DMS53 treated with DMSO at 0.1 percent for 48 hours (cell line): ENCODE measurements around the gene SLC17A7.

Experiments used
- DNase-seq: peaks from one replicate; lab custom pipeline; 2025; ENCODE audit not compliant: unreplicated experiment; lab: John Stamatoyannopoulos, UW

The SLC17A7 gene

DNA sequence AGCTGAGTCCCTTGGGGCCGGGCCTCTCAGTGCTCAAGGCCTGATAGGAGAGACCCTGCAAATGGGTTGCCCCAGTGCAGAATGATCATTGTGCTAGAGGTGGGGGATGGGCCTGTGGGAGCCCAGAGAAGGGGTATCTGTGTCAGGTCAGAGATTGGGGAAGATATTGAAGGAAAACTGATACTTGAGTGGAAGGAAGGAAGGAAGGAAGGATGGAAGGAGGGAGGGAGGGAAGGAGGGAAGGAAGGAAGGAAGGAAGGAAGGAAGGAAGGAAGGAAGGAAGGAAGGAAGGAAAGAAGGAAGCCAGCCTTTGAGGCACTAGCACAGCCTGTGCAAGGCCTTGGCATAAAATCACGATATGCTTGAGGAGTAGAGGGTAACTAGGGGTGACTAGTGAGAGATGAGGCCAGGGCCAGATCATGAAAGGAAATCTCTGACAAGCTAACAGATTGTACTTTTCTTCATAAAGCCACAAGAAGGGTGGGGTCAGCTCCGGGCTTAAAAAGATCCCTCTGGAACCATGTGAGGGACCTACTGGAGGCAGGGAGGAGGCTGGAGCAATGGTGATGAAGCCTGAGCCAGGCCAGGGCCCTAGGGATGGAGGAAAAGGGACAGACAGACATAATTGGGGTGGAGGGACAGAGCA lies 29.5 kb downstream of the SLC17A7 start:
- DNase-seq: no peak

GRCh38 chr19:49409441-49410029 lies 31.8 kb downstream of the SLC17A7 start:
- no peak for DNase-seq

DNA sequence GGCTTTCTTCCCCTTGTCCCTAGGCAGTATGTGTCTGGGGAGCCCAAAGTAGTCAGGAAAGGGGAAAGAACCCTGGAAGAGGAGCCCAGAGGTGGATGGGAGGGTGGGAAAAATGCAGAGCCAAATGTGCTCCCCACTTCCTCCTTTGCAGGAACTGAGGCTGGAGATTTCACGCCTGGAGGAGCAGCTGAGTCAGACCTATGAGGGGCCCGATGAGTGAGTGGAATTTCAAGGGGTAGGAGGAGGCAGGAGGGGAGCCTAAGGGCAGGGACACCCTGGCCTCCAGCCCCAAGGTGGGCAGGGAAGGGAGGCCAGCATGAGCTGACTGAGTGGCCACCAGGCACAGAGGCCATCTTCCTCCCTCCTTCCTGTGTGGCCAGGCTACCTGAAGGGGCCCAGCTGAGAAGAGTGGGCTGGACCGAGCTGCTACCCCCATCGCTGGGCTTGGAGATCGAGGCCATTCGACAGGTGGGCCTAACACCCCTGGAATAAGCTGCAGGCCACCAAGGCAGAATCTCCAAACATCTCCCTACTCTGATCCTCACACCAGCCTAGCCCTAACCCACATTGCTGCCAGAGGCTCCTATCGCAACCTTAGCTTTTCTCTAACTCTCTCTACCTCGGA lies 32.4 kb downstream of the SLC17A7 start:
- no peak for DNase-seq

GRCh38 chr19:49407482-49408015 lies 33.8 kb downstream of the SLC17A7 start:
- no peak for DNase-seq

- DNase-seq: no peak
Observed at GRCh38 chr19:49407079-49407478, 34.2 kb downstream of the SLC17A7 start.

DNA sequence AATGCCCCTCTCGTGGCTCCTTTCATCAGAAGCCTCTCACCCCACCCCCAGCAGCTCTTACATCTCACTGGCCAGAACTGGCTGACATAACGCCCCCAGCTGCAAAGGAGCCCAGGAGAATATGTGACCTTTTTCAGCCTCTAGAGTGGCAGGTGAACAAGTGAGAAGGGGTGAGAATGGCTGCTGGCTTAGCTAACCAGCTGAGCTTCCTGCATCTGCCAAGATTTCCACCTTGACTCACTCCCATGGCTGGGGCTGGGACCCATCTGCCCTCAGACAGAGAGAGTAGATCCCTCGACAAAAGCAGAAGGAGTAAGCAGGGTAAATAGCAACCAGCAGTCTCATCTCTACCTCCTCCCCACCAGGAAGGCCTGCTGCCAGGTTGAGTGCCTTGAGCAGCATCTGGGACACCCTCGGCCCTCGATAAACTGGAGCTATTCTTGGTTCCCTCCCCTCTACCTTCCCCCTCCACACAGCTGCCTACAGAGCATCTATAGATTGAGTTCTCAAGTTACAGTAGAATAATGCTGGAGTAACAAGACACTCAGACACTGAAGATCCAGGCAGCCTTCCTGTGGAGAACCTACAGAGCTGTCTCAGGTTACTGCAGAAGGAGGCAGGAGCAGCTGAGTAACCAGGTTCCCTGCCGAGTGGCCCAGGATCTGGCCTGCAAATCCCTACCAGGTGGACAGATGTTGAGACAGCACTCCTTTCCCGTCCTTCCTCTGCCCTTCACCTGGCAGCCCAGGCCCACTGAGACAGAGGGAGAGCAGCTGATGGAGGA lies 37.7 kb downstream of the SLC17A7 start:
- peak; percentile 60 for DNase-seq

DNA sequence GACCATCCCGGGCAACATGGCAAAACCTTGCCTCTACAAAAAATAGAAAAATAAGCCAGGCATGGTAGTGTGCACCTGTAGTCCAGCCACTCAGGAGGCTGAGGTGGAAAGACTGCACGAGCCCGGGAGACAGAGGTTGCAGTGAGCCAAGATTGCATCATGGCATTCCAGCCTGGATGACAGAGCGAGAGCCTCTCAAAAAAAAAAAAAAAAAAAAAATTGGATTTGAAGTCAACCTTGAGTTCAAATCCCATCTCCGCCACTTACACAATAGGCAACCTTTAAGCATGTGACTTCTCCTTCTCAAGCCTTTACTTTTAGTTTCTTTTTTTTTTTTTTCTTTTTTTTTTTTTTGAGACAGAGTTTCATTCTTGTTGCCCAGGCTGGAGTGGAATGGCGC lies 41.3 kb downstream of the SLC17A7 start:
- DNase-seq: no peak

DNA sequence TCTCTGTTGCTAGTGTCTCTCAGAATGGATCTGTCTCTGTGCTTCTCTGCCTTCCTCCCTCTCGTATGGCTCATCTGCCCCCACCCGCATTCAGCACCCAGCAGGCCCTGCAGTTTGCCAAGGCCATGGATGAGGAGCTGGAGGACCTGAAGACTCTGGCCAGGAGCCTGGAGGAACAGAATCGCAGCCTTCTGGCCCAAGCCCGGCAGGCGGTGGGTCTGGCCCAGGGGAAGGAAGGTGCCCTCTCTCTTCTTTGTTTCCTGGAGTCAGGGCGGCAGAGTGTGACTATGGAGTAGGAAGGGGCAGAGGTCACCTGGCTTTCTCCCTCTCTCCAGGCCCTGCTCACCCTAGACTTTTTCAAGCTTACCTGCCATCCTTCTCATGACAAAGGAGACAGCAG lies 42.4 kb downstream of the SLC17A7 start:
- DNase-seq: no peak

DNA sequence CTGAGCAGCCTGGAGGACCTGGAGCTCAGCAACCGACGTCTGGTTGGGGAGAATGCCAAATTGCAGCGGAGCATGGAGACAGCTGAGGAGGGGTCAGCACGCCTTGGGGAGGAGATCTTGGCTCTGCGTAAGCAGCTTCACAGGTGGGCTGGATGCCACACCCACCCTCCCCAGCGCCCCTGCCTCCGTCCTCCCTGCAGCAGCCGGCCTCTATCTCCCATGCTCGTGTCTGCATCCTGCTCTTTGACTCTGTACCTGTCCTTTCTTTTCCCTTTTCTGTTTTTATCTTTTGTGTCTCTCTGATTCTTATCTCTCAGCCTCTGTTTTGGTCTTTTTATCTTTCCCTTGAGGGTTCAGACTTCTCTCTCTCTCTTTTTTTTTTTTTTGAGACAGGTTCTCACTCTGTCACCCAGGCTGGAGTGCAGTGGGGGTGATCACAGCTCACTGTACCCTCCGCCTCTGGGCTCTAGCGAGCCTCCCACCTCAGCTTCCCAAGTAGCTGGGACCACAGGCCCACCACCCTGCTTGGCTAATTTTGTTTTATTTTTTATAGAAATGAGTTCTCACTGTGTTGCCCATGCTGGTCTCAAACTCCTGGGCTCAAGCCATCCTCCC lies 43.2 kb downstream of the SLC17A7 start:
- DNase-seq: no peak

DNA sequence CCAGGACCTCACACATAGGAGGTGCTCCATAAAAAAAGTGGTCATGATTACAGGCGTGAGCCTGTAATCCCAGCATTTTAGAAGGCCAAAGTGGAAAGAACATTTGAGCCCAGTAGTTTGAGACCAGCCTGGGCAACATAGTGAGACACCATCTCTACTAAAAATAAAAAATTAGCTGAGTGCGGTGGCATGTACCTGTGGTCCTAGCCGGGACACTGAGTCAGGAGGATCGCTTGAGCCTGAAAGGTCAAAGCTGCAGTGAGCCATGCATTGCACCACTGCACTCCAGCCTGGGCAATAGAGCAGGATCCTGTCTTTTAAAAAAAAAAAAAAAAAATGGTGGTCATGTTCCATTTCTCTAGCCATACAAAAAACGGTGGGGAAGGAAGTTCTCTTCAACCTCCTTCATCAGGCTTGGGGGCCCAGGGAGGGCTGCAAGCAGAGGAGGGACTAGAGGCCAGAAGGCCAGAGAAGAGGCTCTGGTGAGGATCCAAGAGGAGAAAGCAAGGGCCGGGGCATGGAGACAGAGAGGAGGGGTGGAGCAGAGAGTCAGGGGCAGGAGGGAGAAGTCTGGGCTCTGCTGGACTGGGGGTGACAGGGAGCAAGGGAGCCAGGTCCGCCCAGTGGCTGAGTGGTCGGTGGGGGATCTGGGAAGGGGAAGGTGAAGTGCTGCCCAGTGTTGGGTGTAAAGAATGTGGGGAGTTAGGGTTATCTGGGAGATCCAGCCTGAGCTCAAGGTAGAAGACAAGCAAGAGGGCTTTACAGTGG lies 44.4 kb downstream of the SLC17A7 start:
- no peak for DNase-seq

DNA sequence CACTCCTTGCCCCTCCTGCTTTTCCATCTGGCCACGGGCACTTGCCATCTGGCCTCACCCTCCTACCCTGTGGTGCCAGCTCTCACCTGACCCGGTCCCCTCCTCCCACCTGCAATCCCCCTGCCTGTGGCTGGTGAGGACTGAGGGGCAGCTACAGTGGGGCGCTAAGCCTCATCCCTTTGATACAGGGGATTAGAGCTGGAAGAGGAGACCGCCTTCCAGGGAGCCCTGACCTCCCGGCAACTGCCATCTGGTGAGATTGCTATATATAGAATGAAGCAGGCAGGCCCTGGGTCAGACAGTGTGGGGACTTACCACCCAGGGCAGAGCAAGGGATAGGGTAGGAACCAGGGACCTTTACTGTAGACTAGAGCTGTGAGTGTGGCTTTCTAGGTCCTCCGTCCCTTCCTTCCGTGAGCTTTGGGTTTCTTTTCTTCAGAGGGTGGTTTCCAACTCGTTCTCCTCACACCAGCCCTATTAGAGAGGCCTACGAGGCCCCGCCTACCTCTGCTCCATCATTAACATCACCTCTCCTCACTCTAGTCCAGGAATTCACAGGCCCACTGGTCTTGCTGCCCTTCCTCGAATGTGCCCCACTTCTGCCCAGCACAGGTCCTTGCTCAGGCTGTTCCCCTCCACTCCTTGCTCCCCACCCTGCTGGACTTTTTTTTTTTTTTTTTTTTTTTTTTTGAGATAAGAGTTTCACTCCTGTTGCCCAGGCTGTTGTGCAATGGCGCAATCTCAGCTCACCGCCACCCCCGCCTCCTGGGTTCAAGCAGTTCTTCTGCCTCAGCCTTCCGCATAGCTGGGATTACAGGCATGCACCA lies 45.5 kb downstream of the SLC17A7 start:
- DNase-seq: no peak

- DNase-seq: no peak
Observed at GRCh38 chr19:49393881-49394280, 47.4 kb downstream of the SLC17A7 start.

GRCh38 chr19:49391581-49392399 lies 49.5 kb downstream of the SLC17A7 start:
- peak; percentile 62 for DNase-seq

GRCh38 chr19:49390929-49391359 lies 50.4 kb downstream of the SLC17A7 start:
- DNase-seq: no peak

- no peak for DNase-seq
Observed at GRCh38 chr19:49390131-49390928, 51.0 kb downstream of the SLC17A7 start.

- no peak for DNase-seq
Observed at GRCh38 chr19:49389406-49389805, 51.9 kb downstream of the SLC17A7 start.

DNA sequence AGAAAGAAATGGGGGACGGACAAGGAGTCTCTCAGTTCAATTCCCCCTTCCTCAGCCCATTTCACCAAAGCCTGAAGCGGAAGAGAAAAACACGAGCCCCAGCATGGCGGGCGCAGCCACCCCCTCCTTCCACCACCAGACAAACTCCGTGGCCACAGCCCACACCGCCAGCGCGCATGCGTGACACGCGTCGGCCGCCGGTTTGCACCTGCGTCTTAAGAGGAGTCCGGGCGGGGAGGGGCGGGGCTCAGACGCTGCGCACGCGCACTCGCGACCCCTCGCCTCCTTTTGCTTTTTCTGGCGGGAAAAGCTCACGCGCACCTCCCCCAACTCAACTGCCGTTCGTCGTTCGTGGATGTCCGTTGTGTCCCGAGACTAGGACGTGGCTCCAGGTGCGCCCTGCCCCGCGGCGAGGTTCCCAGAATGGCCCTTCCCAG lies 53.4 kb downstream of the SLC17A7 start, which contains the start of gene KASH5:
Gene KASH5, plus strand, starts transcription at position 314 of the 437 bp plus-strand sequence. CDS start 2,635 bp downstream, outside the sequence.
- DNase-seq: peak; percentile 43

DNA sequence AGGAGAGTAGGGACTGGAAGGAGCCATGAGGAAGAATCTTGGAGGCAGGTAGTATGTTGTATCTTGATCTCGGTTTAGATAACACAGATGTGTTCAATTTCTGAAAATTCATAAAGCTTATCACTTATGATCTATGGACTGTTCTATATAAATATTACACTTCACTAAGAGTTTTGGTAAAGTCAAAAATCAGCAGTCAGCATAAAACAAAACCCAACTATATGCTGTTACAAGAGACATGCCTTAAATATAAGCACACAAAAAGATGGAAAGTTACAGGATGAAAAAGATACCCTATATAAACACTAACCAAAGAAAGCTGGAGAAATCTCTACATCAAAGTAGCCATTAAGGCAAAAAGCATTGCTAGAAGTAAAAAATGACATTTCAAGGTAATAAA lies 57.7 kb downstream of the SLC17A7 start:
- no peak for DNase-seq
